Adrenal gland (tissue), 12 donors: ENCODE measurements around the gene NIM1K. TPM values are rescaled to one million over a fixed set of nuclear protein-coding genes. Genes with fewer than 3 reads are reported as not detected.
"Not testable (repeated sequence)": the region's sequence is repeated elsewhere in the genome, so short reads cannot be mapped to it uniquely, and the experiment has no call there.

Experiments used
- DNase-seq, 7 donors: peaks; one replicate each; pipeline ENCODE4 v3.0.0-alpha.2; 2019 to 2020
- H3K27ac ChIP-seq, 5 donors: fragments of 200-600 bp; sonication (generic) in 4 of 5; 1 replicate in 3 of 5; 2 replicates in 2 of 5; pipeline versions ENCODE4 v1.5.1 to v1.8.0; 2016 to 2020; ENCODE audit warnings: mild to moderate bottlenecking in 1 of 5
- H3K27me3 ChIP-seq: fragments of 200-600 bp; 2 replicates; pipeline ENCODE4 v1.8.0; 2021
- H3K36me3 ChIP-seq, 2 donors: fragments of 200-600 bp; replicated peaks in 1 of 2; 1 replicate in 1 of 2; 2 replicates in 1 of 2; pipeline versions ENCODE4 v1.5.1 to v1.8.0; 2018 to 2022
- H3K4me1 ChIP-seq, 2 donors: fragments of 200-600 bp; replicated peaks in 1 of 2; 1 replicate in 1 of 2; 2 replicates in 1 of 2; pipeline versions ENCODE4 v1.5.1 to v1.8.0; 2018 to 2021
- H3K4me3 ChIP-seq, 4 donors: fragments of 200-600 bp; sonication (generic) in 3 of 4; one replicate each; pipeline ENCODE4 v1.5.1; 2016 to 2018
- H3K9me3 ChIP-seq, 3 donors: fragments of 200-600 bp; sonication (generic) in 1 of 3; replicated peaks in 1 of 3; 1 replicate in 2 of 3; 2 replicates in 1 of 3; pipeline versions ENCODE4 v1.5.1 to v1.8.0; 2016 to 2021
- CTCF ChIP-seq, 6 experiments: fragments of 450-650 bp in 4 of 6; fragments of 200-600 bp in 2 of 6; sonication (generic) in 1 of 6; IDR thresholded peaks; 1 replicate in 5 of 6; 2 replicates in 1 of 6; pipeline versions ENCODE4 v1.5.1 to v1.8.0; 2016 to 2021; ENCODE audit warnings: antibody characterized with exemption in 6 of 6, mild to moderate bottlenecking in 2 of 6, moderate library complexity in 1 of 6
- POLR2A ChIP-seq, 2 donors: fragments of 450-650 bp; IDR thresholded peaks; one replicate each; pipeline ENCODE4 v1.6.1; 2017; ENCODE audit warnings: antibody characterized with exemption in 2 of 2, mild to moderate bottlenecking in 2 of 2, moderate library complexity in 1 of 2
- WGBS, 4 donors: extraction: QIAGEN DNeasy Blood & Tissue Kit in 2 of 4; methylation state at CpG; one replicate each; pipeline versions ENCODE4 v1.1.5 to v1.1.7; 2013 to 2017; 5-methylcytosine and 5-hydroxymethylcytosine counted together
- intact Hi-C, 2 donors: fragments of 100-400 bp; cut with DNase I; formaldehyde crosslinking; loops; one replicate each; pipeline versions ENCODE4 v1.14.1 to v1.15.0; 2022 to 2023
- polyA plus RNA-seq, 3 donors: library from polyadenylated mRNA; stranded (reverse); fragments of 200-250 nt in 2 of 3; fragments of 350-450 nt in 1 of 3; fragmentation: Illumina TruSeq in 1 of 3; extraction: RNeasy Lipid Tissue Mini Kit (QIAGEN cat#74804) in 1 of 3; gene quantifications; one replicate each; pipeline ENCODE4 v1.2.3, GENCODE V29; 2013 to 2014
- total RNA-seq, 9 donors: library from RNA; depleted of rRNA in 4 of 9; stranded (reverse); fragments of >200 nt in 4 of 9; fragments of 120-200 nt in 1 of 9; fragmentation: NEBNext Ultra II Directional in 1 of 9; extraction: Animal tissue kit (Norgen Biotek cat#: 25700) in 1 of 9; gene quantifications; one replicate each; pipeline versions ENCODE4 v1.1.0 to v1.2.4, GENCODE V29; 2013 to 2023
- donor health status: healthy with polysubstance abuse.
- donor health status: Bipolar disorder and iron deficiency.
- donor health status: DM: yes; HTN: yes; CAD: no.
- donor health status: DM: no; HTN: no; CAD: no.
- donor health status: DM: no; HTN: no; CAD: no.
- donor health status: DM: yes; HTN: yes; CAD: no.

NIM1K gene
- total and polyA plus RNA-seq, 12 donors, result 0.18 to 3.9 (median 1.1) TPM

GRCh38 chr5:43193181-43193893 lies 1.3 kb downstream of the NIM1K start:
- no peaks in the 10 kb centered on the region for H3K9me3 ChIP-seq
- no peaks in the 10 kb centered on the region for H3K36me3 ChIP-seq
- peak overlapping the region in 3 of 4 donors; percentile 14 to 56 (median 31) for H3K4me3 ChIP-seq
- no peaks in the 10 kb centered on the region for H3K27me3 ChIP-seq
- intact Hi-C loops, result no loop called here
- WGBS, 4 donors, result 0 to 3% (median 2%) methylated on average over 12 of the region's 12 CpGs
- H3K27ac ChIP-seq, result peak overlapping the region in 3 of 5 donors; percentile 18 to 69 (median 49)
- DNase-seq, result peak; percentile 28 to 68 (median 56)
- peaks cover 14 to 16% of the 10 kb centered on the region in 2 donors for H3K4me1 ChIP-seq
- TF ChIP-seq POLR2A (IDR thresholded peaks at IDR 0.05) (no peak), CTCF (IDR thresholded peaks at IDR 0.05) (no peak)

- DNase-seq, result no peak
- no peaks in the 10 kb centered on the region for H3K36me3 ChIP-seq
- H3K27me3 ChIP-seq, result no peaks in the 10 kb centered on the region
- no peak for TF ChIP-seq POLR2A (IDR thresholded peaks at IDR 0.05)
- TF ChIP-seq CTCF (IDR thresholded peaks at IDR 0.05), result no peak
- peak overlapping the region in 1 of 5 donors; percentile 69 for H3K27ac ChIP-seq
- 48 to 65% (median 50%) methylated on average over 6 of the region's 6 CpGs for WGBS, 4 donors
- H3K9me3 ChIP-seq, result no peaks in the 10 kb centered on the region
- peaks cover 14 to 16% of the 10 kb centered on the region in 2 donors for H3K4me1 ChIP-seq
- intact Hi-C loops, result no loop called here
- H3K4me3 ChIP-seq, result peak overlapping the region in 1 of 4 donors; percentile 56
Measured at GRCh38 chr5:43193894-43194265, 1.9 kb downstream of the NIM1K start.

GRCh38 chr5:43195670-43196265 lies 3.7 kb downstream of the NIM1K start:
- no peaks in the 10 kb centered on the region for H3K27me3 ChIP-seq
- H3K9me3 ChIP-seq, result no peaks in the 10 kb centered on the region
- intact Hi-C loops, result no loop called here
- no peak for DNase-seq
- H3K27ac ChIP-seq, result no peak overlapping the region
- H3K36me3 ChIP-seq, result no peaks in the 10 kb centered on the region
- no peak overlapping the region for H3K4me3 ChIP-seq
- 79 to 92% (median 84%) methylated on average over 7 of the region's 7 CpGs for WGBS, 4 donors
- TF ChIP-seq POLR2A (IDR thresholded peaks at IDR 0.05), result no peak
- TF ChIP-seq CTCF (IDR thresholded peaks at IDR 0.05), result no peak
- peaks cover 12 to 16% of the 10 kb centered on the region in 2 donors for H3K4me1 ChIP-seq

- Histone ChIP-seq H3K4me3 (no peak overlapping the region), H3K4me1 (peaks cover 0 to 5% of the 10 kb centered on the region in 2 donors), H3K27me3 (no peaks in the 10 kb centered on the region), H3K9me3 (no peaks in the 10 kb centered on the region), H3K36me3 (no peaks in the 10 kb centered on the region), H3K27ac (no peak overlapping the region)
- DNase-seq, result no peak
- intact Hi-C loops, result no loop called here
- 60 to 64% (median 63%) methylated on average over 3 of the region's 3 CpGs for WGBS, 4 donors
- TF ChIP-seq POLR2A (IDR thresholded peaks at IDR 0.05), result no peak
- no peak for TF ChIP-seq CTCF (IDR thresholded peaks at IDR 0.05)
Measured at GRCh38 chr5:43197535-43197934, 5.5 kb downstream of the NIM1K start.

- DNase-seq, H3K4me3 ChIP-seq, H3K36me3 ChIP-seq, H3K27ac ChIP-seq, H3K9me3 ChIP-seq, H3K27me3 ChIP-seq, H3K4me1 ChIP-seq, intact Hi-C loops: not testable (repeated sequence)
- 83 to 93% (median 88%) methylated on average over 4 to 5 of the region's 5 CpGs for WGBS, 4 donors
Measured at GRCh38 chr5:43201442-43201841, 9.4 kb downstream of the NIM1K start.
